WTC11 (cell line): ENCODE results near the gene SSU72.

Source experiments
- TCF7 ChIP-seq: sonication (generic); formaldehyde crosslinking; IDR thresholded peaks from 2 replicates; pipeline ENCODE4 v1.8.0; 2022; ENCODE audit warnings: mild to moderate bottlenecking, low read depth, missing genetic modification reagents, moderate library complexity
- TF ChIP-seq, protein P1 (sequence below): sonication (generic); formaldehyde crosslinking; conservative IDR thresholded peaks from 2 replicates; pipeline ENCODE4 v1.8.1; 2023; ENCODE audit warnings: mild to moderate bottlenecking, low read depth, missing genetic modification reagents, moderate library complexity

GRCh38 chr1:1617516-1617915 is 42.9 kb upstream of the SSU72 start:
- no peak for TF ChIP-seq TCF7
- TF ChIP-seq, protein P1, sequence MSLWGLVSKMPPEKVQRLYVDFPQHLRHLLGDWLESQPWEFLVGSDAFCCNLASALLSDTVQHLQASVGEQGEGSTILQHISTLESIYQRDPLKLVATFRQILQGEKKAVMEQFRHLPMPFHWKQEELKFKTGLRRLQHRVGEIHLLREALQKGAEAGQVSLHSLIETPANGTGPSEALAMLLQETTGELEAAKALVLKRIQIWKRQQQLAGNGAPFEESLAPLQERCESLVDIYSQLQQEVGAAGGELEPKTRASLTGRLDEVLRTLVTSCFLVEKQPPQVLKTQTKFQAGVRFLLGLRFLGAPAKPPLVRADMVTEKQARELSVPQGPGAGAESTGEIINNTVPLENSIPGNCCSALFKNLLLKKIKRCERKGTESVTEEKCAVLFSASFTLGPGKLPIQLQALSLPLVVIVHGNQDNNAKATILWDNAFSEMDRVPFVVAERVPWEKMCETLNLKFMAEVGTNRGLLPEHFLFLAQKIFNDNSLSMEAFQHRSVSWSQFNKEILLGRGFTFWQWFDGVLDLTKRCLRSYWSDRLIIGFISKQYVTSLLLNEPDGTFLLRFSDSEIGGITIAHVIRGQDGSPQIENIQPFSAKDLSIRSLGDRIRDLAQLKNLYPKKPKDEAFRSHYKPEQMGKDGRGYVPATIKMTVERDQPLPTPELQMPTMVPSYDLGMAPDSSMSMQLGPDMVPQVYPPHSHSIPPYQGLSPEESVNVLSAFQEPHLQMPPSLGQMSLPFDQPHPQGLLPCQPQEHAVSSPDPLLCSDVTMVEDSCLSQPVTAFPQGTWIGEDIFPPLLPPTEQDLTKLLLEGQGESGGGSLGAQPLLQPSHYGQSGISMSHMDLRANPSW (CRISPR knock-in tag), result no peak
